T47D (cell line): ENCODE data around the gene L1TD1.
"Not testable (repeated sequence)": the region's sequence is repeated elsewhere in the genome, so short reads cannot be mapped to it uniquely, and the experiment has no call there.

Source experiments
- DNase-seq, 2 experiments: peaks; one replicate each; pipeline versions ENCODE4 v3.0.0 to v3.0.0-alpha.2; 2011 to 2012; ENCODE audit warnings: low read depth in 1 of 2, low spot score in 1 of 2
- JUND ChIP-seq: IDR thresholded peaks from 2 replicates; pipeline ENCODE4 v1.6.1; 2012; ENCODE audit warnings: low read depth
- in situ Hi-C: cut with HindIII; loops from 2 replicates; pipeline ENCODE4 v1.10.0; 2016; ENCODE audit warnings: low sequenced_read_pairs, low pct_unique_long_range_greater_than_20kb

L1TD1 gene

DNA sequence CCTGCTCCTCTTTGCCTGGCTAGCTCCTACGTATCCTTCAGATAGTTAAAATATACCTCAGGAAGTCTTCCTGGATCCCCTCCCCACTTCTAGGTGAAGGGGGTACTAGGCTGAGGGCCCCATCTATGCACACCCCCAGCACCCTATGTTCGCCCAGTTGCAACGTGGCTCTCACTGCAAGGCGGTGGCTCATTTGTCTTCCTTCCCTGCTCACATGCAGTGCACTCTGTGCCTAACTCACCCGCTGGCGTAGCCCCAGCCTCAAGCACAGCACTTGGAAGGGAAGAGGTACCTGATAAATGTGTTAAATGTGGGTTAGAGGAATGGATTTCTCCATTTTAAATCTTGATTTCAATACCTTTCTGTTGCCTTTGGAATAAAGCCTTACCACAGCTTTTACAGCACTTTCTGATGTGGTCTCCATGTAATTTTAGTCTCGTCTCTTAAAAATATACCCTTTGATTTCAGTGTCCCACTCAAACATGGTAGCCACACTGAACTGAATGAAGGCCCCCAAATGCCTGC is 39.3 kb downstream of the L1TD1 start:
- no peak for DNase-seq
- in situ Hi-C loops = no loop called here
- TF ChIP-seq JUND = no peak

DNA sequence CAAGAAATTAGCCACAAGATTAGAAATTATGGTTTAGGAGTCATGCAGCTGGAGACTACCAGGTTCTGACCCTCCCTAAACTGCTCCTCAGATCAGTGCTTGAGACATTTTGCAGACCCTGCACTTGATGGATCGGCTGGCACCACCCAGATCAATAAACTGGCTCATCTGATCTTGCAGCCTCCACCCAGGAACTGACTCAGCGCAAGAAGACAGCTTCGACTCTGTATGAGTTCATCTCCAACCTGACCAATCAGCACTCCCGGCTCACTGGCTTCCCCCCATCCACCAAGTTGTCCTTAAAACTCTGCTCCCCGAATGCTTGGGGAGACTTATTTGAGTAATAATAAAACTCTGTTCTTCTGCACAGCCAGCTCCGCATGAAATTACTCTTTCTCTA is 40.0 kb downstream of the L1TD1 start:
- in situ Hi-C loops = no loop called here
- no peak for TF ChIP-seq JUND
- DNase-seq = no peak

DNA sequence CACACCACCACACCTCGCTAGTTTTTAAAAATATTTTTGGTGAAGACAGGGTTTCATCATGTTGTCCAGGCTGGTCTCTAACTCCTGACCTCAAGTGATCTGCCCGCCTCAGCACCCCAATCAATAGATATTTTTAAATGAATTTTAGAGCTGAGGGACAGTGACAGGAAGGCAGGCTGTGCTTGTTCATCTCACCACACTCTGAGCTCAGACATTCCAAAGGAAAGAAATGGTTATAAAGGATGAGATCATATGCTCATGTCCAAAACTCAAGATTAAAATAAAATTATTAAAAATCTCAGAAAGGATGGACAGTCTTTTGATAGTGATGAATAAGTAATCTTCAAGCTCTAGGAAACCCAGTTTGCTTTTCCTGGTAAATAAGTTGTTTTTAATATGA is 40.9 kb downstream of the L1TD1 start:
- DNase-seq = no peak
- in situ Hi-C loops = no loop called here
- no peak for TF ChIP-seq JUND

DNA sequence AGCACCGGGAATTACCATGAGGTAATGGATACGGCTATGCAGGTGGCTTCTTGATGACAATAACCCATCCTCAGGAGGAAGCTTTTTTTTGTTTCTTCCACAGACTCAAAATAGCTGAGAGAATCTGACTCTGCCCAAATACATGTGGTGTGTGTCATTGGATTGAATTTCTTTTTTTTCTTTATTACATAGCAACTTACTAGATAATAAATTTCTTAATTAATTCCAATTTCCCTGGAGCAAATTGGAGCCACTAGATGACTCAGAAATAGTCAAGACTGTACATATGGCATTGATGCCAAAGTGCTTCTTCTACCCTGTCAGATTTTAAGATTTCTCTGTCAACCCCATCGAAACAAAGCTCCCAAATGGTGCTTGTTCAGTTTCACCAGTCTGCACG is 42.7 kb downstream of the L1TD1 start:
- TF ChIP-seq JUND = no peak
- DNase-seq = no peak
- in situ Hi-C loops = no loop called here

DNA sequence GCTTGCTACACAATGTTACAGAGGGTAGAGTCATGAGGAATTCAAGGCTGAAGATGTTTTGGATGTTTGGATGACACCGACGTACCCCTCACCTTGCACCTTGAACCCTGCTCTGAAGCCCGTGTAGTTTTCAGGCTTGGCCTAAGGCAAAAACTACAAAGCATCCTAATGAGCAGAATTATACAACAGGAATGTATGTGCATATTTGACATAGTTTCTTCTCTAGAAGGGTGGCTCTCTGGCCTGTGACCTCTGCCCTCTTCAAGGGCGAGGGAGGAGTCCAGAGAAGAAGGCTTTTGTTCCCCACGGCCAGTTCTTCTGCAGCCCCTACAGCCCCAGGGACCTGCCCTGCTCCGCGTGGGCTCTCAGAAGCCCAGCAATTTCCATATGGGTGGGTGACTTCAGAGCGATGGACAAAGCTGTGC is 43.3 kb downstream of the L1TD1 start:
- no peak for TF ChIP-seq JUND
- DNase-seq = no peak
- in situ Hi-C loops = no loop called here

DNA sequence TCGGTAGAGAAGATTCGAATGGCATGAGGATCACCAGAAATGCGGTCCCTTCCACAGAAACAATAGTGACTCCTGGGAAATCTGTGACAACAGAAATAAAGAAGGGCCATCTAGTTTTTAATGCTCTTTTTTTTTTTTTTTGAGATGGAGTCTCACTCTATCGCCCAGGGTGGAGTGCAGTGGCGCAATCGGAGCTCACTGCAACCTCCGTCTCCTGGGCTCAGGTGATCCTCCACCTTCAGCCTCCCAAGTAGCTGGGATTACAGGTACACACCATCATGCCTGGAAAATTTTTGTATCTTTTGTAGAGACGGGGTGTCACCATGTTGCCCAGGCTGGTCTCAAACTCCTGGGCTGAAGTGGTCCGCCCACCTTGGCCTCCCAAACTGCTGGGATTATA is 43.9 kb downstream of the L1TD1 start:
- no peak for DNase-seq
- TF ChIP-seq JUND = no peak
- in situ Hi-C loops = no loop called here

DNA sequence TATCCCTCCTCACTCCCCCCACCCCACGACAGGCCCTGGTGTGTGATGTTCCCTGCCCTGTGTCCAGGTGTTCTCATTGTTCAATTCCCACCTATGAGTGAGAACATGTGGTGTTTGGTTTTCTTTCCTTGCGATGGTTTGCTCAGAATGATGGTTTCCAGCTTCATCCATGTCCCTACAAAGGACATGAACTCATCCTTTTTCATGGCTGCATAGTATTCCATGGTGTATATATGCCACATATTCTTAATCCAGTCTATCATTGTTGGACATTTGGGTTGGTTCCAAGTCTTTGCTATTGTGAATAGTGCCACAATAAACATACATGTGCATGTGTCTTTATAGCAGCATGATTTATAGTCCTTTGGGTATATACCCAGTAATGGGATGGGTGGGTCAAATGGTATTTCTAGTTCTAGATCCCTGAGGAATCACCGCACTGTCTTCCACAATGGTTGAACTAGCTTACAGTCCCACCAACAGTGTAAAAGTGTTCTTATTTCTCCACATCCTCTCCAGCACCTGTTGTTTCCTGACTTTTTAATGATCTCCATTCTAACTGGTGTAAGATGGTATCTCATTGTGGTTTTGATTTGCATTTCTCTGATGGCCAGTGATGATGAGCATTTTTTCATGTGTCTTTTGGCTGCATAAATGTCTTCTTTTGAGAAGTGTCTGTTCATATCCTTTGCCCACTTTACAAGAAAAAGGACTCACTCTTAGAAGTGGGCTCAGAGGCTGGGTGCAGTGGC is 45.2 kb downstream of the L1TD1 start:
- in situ Hi-C loops, DNase-seq: not testable (repeated sequence)

DNA sequence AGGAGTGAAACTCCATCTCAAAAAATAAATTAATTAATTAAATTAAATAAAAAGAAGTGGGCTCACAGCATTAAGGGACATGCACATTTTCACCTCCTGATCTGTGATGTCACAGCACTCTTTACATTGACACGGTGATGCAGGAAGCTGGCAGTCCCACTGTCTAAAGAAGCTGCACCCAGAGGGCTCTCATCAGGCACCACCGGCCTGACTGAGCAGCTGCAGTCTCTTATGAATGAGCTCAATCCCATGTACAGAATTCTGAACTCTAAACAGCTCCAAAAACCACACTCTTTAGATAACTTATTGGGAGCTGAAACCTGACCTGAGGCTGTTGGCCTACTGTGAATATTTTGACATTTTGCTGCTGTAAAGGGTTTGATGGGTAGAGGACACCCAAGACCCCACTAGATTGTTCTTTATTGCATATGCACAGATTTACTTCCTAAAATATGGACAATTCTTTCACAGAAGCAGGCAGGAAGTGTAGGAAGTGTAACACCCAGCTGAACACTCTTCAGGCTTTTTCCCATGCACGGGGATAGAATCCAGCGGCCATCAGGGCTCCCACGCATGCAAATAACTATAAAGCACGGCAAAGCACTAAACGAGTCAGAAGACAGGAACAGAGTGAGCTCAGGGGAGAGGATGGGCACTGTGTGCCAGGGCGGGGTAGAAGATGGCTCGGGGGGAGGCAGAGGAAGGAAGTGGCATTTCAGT is 46.2 kb downstream of the L1TD1 start:
- no peak for DNase-seq
- TF ChIP-seq JUND = no peak
- in situ Hi-C loops = no loop called here

DNA sequence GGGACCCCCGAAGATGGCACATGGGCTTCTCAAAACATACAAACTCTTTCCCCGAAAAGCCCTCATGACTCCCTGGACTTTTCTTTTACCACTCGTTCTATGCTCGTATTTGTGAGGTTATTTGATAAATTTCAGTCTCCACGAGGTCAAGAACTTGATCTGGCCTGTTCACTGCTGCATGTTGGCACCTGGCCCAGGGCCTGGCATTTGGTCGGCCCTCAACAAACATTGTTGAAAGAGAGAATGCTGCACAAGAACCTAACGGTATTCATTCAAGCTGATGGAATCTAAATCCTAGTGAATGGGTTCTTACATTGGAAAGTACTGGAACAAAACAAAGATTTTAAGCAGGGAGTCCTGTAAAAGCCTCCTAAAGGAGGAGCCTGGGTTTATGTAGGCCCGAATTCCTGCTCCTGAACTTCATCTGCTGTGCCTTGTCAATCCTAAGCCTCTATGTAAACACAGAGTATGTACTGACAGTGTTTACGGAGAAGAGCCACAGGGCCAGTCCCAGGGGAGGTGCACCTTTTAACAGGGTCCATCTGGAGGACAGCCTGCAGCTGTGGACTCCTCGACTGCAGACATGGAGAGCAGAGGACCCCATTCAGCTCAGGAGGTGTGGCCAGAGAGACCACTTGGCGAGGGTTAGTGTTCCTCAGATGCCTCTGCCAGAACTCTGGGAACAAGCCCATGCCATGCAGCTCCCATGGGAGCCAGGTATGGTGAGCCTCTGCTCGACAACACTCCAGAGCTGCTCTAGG is 46.9 kb downstream of the L1TD1 start:
- DNase-seq = peak in 1 of 2 experiments; percentile 20
- no peak for TF ChIP-seq JUND
- in situ Hi-C loops = no loop called here

DNA sequence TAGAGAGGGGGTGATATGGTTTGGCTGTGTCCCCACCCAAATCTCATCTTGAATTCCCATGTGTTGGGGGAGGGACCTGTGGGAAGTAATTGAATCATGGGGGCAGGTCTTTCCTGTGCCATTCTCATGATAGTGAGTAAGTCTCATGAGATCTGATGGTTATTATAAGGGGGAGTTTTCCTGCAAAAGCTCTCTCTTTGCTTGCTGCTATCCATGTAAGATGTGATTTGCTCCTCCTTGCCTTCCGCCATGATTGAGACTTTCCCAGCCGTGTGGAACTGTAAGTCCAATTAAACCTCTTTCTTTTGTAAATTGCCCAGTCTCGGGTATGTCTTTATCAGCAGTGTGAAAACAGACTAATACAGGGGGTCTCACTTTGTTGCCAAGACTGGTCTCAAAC is 49.7 kb downstream of the L1TD1 start:
- in situ Hi-C loops, DNase-seq: not testable (repeated sequence)

DNA sequence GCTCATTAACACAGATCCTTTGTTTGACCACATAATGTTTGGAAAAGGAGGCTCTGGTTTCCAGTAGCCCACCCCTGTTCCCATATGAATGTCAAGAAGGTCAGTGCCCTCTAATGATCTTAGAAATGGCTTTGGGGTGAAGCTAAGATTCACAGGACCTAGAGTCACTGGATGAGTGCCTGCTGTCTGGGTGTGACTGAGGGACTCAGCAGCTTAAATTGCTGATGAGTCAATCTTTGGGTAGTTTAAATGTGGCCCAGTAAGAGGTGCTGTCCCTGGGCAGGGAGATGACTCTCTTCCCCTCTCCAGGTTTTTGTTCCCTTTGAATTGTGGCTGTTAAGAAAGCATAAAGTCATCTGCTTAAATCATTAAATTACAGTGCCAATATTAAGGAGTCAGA is 50.6 kb downstream of the L1TD1 start:
- no peak for TF ChIP-seq JUND
- no peak for DNase-seq
- in situ Hi-C loops = no loop called here

DNA sequence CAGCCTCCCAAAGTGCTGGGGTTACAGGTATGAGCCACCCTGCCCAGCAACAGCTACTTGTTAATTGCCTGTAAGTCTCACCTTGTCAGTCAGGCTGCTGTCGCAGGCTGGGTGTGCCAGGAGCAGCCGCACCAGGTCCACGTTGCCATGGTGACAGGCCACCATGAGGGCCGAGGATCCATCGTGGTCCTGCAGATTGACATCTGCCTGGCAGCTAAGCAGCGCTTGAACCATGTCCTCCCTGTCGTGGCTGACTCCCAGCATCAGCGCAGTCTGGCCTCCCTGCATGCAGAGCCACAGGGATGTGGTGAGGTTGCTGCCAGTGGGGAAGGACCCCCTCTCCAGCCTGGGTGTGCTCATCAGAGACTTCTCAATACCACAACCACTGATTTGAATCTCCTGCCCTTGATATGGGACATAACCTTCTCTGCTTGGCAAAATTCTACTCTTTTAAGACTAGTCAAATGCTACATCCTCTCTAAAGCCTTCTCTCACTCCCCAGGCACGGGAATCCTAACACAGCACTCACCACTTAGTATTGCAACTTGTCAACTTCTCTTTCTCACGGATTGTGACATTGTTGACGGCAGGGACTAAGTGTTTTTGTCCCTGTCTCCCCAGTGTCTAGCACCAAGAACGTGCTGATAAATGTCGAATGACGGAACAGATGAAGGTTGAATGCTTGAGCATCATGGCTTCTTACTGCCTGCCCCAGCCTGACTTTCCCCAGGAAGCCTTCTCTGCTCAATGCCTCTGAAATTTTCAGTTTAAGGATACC is 52.9 kb downstream of the L1TD1 start:
- no peak for DNase-seq
- in situ Hi-C loops = no loop called here

More for the DNA sequence above, 52.9 kb downstream of the L1TD1 start:
- no peak for TF ChIP-seq JUND
